ELR (cell line): ENCODE results near the gene UBE2C.
A peak's percentile ranks its signal among the peaks of the same experiment; 100 is the strongest.

Source experiments
- DNase-seq: peaks from one replicate; pipeline ENCODE4 v3.0.0-alpha.2; 2015; ENCODE audit warnings: low read depth

UBE2C gene

DNA sequence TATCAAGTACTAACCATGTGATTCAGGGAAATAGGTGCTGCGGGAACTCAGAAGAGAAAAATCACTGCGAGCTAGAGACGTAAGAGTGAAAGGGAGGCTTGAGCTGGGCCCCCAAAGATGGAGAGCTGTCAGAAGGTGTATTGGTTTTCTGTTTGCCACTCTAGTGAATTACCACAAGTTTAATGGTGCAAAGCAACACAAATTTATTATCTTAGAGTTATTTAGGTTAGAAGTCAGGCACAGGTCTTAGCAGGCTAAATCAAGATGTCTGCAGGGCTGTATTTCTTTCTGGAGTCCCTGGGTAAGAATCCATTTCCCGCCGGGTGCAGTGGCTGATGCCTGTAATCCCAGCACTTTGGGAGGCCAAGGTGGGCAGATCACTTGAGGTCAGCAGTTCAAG is 47.5 kb downstream of the UBE2C start:
- DNase-seq: no peak

- DNase-seq: peak; percentile 66
Observed at GRCh38 chr20:45860560-45861220, 48.2 kb downstream of the UBE2C start.

- DNase-seq: no peak
Observed at GRCh38 chr20:45861221-45862075, 49.0 kb downstream of the UBE2C start.

DNA sequence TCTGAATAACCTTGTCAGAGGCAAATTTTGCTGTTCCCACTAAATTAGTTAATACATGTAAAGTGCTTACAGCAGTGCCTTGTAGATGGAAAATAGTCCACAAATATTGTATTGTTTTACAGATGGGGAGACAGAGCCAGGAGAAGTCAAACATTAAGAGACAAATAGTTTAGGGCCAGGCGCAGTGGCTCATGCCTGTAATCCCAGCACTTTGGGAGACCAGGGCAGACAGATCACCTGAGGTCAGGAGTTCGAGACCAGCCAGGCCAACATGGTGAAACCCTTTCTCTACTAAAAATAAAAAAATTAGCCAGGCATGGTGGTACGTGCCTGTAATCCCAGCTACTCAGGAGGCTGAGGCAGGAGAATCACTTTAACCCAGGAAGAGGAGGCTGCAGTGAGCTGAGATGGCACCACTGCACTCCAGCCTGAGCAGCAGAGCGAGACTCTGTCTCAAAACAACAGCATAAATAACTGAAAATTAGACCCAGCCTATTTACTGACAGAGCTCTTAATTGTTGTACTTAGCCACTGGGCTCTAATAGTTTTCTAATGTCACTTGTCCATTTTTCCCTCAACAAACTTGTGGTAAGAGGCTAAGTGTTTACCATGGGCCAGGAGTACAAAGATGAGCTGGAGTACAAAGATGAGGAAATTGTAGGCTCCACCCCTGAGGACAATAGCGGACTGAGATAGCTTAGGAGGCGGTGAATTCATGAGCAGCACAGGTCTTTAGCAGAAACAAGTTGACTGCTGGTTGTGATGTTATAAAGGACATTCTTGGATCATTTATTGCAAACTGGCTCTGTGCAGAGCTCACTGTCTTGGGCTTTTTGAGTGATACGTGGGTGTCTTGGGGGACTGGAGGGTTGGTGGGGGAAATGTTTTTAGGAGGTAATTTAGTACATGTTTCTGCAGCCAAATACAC is 51.4 kb downstream of the UBE2C start:
- DNase-seq: no peak

DNA sequence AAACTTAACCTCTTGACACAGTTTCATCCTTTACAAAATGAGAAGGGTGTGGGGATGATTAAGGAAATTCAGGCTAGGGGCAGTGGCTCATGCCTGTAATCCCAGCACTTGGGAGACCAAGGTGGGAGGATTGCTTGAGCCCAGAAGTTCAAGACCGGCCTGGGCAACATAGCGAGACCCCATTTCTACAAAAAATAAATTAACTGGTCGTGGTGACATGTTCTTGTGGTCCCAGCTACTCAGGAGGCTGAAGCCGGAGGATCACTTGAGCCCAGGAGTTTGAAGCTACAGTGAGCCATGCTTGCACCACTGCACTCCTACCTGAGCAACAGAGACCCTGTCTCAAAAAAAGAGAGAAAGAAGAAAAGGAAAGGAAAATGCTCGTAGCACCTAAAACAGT is 54.0 kb downstream of the UBE2C start:
- DNase-seq: no peak
